Lung (tissue), 12 donors: ENCODE results near the gene FMN1. TPM values are rescaled to one million over a fixed set of nuclear protein-coding genes. Genes with fewer than 3 reads are reported as not detected.
A peak's percentile ranks its signal among the peaks of the same experiment; 100 is the strongest.

Experiments
- ATAC-seq: fragments of 200-7000 bp; cut with Tn5 transposase; one replicate; pipeline ENCODE4 v1.9.1; 2020; ENCODE audit warnings: moderate number of reproducible peaks; ENCODE audit not compliant: insufficient read depth, low FRiP score
- DNase-seq, 3 donors: peaks; one replicate each; pipeline ENCODE4 v3.0.0-alpha.2; 2013 to 2017
- H3K27ac ChIP-seq, 2 donors: one replicate each; pipeline ENCODE4 v1.5.1; 2013; ENCODE audit warnings: mild to moderate bottlenecking in 2 of 2, moderate library complexity in 2 of 2, control low read depth in 1 of 2, inconsistent platforms in 1 of 2, low read depth in 1 of 2, low read length in 1 of 2
- H3K27me3 ChIP-seq, 3 donors: one replicate each; pipeline ENCODE4 v1.5.1; 2013; ENCODE audit warnings: low read length in 2 of 3; ENCODE audit not compliant: control insufficient read depth in 3 of 3, insufficient read depth in 3 of 3
- H3K36me3 ChIP-seq, 4 donors: one replicate each; pipeline ENCODE4 v1.5.1; 2013; ENCODE audit warnings: low read length in 4 of 4, mild to moderate bottlenecking in 1 of 4, moderate library complexity in 1 of 4; ENCODE audit not compliant: control insufficient read depth in 4 of 4, insufficient read depth in 4 of 4
- H3K4me1 ChIP-seq, 5 donors: one replicate each; pipeline ENCODE4 v1.5.1; 2013; ENCODE audit warnings: low read length in 5 of 5, mild to moderate bottlenecking in 2 of 5, moderate library complexity in 1 of 5; ENCODE audit not compliant: control insufficient read depth in 5 of 5, insufficient read depth in 5 of 5
- H3K4me3 ChIP-seq: one replicate; pipeline ENCODE4 v1.5.1; 2013; ENCODE audit warnings: mild to moderate bottlenecking, control low read depth, moderate library complexity
- H3K9ac ChIP-seq, 2 donors: one replicate each; pipeline ENCODE4 v1.5.1; 2013; ENCODE audit warnings: low read length in 2 of 2, control low read depth in 1 of 2; ENCODE audit not compliant: insufficient read depth in 1 of 2
- H3K9me3 ChIP-seq, 4 donors: one replicate each; pipeline ENCODE4 v1.5.1; 2013; ENCODE audit warnings: low read length in 3 of 4, mild to moderate bottlenecking in 1 of 4, moderate library complexity in 1 of 4; ENCODE audit not compliant: control insufficient read depth in 4 of 4, insufficient read depth in 3 of 4
- CTCF ChIP-seq: IDR thresholded peaks from 2 replicates; pipeline ENCODE4 v1.5.1; 2012; ENCODE audit warnings: mild to moderate bottlenecking; ENCODE audit errors: control extremely low read depth, extremely low read depth
- WGBS, 2 donors: extraction: QIAGEN DNeasy Blood & Tissue Kit; methylation state at CpG; one replicate each; pipeline ENCODE4 v1.1.7; 2013; 5-methylcytosine and 5-hydroxymethylcytosine counted together
- polyA plus RNA-seq, 2 donors: library from polyadenylated mRNA; stranded (reverse); fragments of 200-250 nt; gene quantifications; one replicate each; pipeline ENCODE4 v1.2.1, GENCODE V29; 2013
- total RNA-seq, 2 donors: library from RNA; depleted of rRNA in 1 of 2; stranded (reverse); fragments of >200 nt in 1 of 2; gene quantifications; one replicate each; pipeline ENCODE4 v1.2.1, GENCODE V29; 2014 to 2021
- donor health status: control.
- donor health status: control.
- donor health status: Bipolar disorder and iron deficiency.
- donor health status: healthy.
- donor health status: DM: yes; HTN: yes; CAD: no.

Gene FMN1
- total and polyA plus RNA-seq, 4 donors = 4.6 to 45.2 (median 15.7) TPM

DNA sequence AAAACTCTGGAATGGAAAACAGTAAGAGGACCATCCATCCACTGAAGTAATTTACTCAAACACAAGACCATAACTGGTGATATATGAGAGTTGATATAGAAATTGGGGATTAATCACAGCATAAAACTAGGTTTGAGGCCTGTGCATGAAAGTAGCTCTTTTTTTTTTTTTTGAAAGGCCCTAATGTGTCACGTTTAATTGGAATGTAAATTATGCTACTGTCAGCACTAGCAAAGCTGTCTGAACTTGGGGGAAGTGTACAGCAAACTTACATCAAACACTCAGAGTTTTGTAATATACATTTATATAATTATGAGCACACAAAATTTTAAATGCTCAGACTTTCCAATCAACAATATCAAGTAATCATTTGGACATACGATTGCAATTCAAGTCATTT lies 322.6 kb downstream of the FMN1 start:
- TF ChIP-seq CTCF = no peak
- H3K27me3 ChIP-seq = no peaks in the 10 kb centered on the region
- no peak overlapping the region for H3K9ac ChIP-seq

GRCh38 chr15:32870240-32871033 lies 324.1 kb downstream of the FMN1 start:
- DNase-seq (no peak), ATAC-seq (no peak)
- Histone ChIP-seq H3K4me1 (peaks cover 0 to 23% (median 1%) of the 10 kb centered on the region in 5 donors), H3K9me3 (no peaks in the 10 kb centered on the region), H3K27ac (no peak overlapping the region), H3K9ac (no peak overlapping the region), H3K36me3 (no peaks in the 10 kb centered on the region), H3K27me3 (no peaks in the 10 kb centered on the region), H3K4me3 (no peak overlapping the region)
- 86 to 92% methylated on average over 14 of the region's 14 CpGs for WGBS, 2 donors
- TF ChIP-seq CTCF = no peak

More for the DNA sequence above, 322.6 kb downstream of the FMN1 start:
- Histone ChIP-seq H3K9me3 (no peaks in the 10 kb centered on the region), H3K4me3 (no peak overlapping the region), H3K36me3 (no peaks in the 10 kb centered on the region), H3K27ac (no peak overlapping the region), H3K4me1 (peaks cover 0 to 16% (median 1%) of the 10 kb centered on the region in 5 donors)
- ATAC-seq (no peak), DNase-seq (no peak)
- 89 to 95% methylated on average over 2 of the region's 2 CpGs for WGBS, 2 donors

DNA sequence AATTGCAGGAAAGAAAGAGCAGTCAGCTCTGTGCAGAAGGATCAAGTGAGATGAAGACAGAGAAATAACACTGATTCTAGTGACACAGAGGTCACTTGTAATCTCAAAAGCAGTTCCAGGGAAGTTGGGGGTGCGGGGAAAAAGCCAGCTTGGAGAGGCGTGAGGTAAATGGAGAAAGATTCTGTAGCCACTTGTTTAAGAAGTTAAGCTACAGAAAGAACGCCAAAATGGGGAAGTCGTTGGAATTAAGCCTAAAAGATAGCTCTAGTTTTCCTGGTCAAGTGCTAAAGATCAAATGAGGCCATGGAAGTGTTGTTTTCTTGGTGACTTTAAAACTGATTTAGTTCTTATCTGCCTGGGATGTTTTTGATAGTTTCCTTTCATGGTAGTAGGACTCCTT lies 324.7 kb downstream of the FMN1 start:
- no peak for ATAC-seq
- WGBS, 2 donors = 48 to 54% methylated on average over 4 of the region's 4 CpGs
- Histone ChIP-seq H3K9ac (no peak overlapping the region), H3K4me3 (no peak overlapping the region), H3K9me3 (no peaks in the 10 kb centered on the region), H3K27me3 (no peaks in the 10 kb centered on the region), H3K27ac (no peak overlapping the region), H3K36me3 (no peaks in the 10 kb centered on the region), H3K4me1 (peaks cover 0 to 23% (median 1%) of the 10 kb centered on the region in 5 donors)
- no peak for TF ChIP-seq CTCF
- no peak for DNase-seq

DNA sequence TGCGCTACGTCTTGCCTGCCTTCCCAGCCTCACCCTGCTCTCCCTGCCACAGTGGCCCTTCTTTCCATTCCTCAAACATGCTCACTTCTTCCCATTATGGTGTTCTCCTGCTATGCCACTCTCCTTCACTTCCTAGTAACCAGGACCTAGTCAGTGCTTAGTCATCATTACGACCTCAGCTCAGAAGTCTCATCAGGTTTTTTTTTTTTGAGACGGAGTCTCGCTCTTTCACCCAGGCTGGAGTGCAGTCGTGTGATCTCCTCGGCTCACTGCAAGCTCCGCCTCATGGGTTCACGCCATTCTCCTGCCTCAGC lies 327.2 kb downstream of the FMN1 start:
- Histone ChIP-seq H3K9me3 (no peaks in the 10 kb centered on the region), H3K27me3 (no peaks in the 10 kb centered on the region), H3K36me3 (no peaks in the 10 kb centered on the region), H3K4me1 (peaks cover 0 to 9% (median 0%) of the 10 kb centered on the region in 5 donors), H3K4me3 (no peak overlapping the region), H3K27ac (no peak overlapping the region), H3K9ac (no peak overlapping the region)
- 67 to 77% methylated on average over 9 of the region's 9 CpGs for WGBS, 2 donors
- ATAC-seq (peak; percentile 76), DNase-seq (no peak)
- no peak for TF ChIP-seq CTCF
